Endothelial cell of umbilical vein (primary cell): ENCODE data around the gene LAMP5.

Experiments used
- EZH2 ChIP-seq: IDR thresholded peaks from 2 replicates; pipeline ENCODE4 v1.6.1; 2012; ENCODE audit warnings: borderline replicate concordance, low read depth, mild to moderate bottlenecking, moderate library complexity, low read length, inconsistent platforms; ENCODE audit not compliant: severe bottlenecking
- FOS ChIP-seq: IDR thresholded peaks from 2 replicates; pipeline ENCODE4 v1.6.1; 2011; ENCODE audit warnings: mild to moderate bottlenecking, low read length, moderate library complexity, borderline replicate concordance; ENCODE audit not compliant: insufficient read depth
- GATA2 ChIP-seq: IDR thresholded peaks from 2 replicates; pipeline ENCODE4 v1.7.0; 2011; ENCODE audit warnings: low read depth, mild to moderate bottlenecking, moderate library complexity, mixed read lengths, low read length; ENCODE audit not compliant: insufficient read length, insufficient read depth
- JUN ChIP-seq: IDR thresholded peaks from 2 replicates; pipeline ENCODE4 v1.6.1; 2011; ENCODE audit warnings: borderline replicate concordance, low read depth; ENCODE audit not compliant: insufficient read length, insufficient read depth
- MAX ChIP-seq: IDR thresholded peaks from 2 replicates; pipeline ENCODE4 v1.6.1; 2011; ENCODE audit not compliant: insufficient read depth, insufficient read length
- MYC ChIP-seq: IDR thresholded peaks from one replicate; pipeline ENCODE4 v1.6.1; 2011; ENCODE audit warnings: mild to moderate bottlenecking, low read depth, low read length
- POLR2A ChIP-seq: IDR thresholded peaks from 2 replicates; pipeline ENCODE4 v1.6.1; 2012; ENCODE audit warnings: low read depth, mild to moderate bottlenecking, control low read depth, low read length
- POLR2AphosphoS5 ChIP-seq: IDR thresholded peaks from 2 replicates; pipeline ENCODE4 v1.6.1; 2012; ENCODE audit warnings: low read depth, mild to moderate bottlenecking, control low read depth, low read length, moderate library complexity; ENCODE audit not compliant: insufficient read depth
- TF ChIP-seq, protein P1 (sequence below), 2 donors: IDR thresholded peaks; 1 replicate in 1 of 2; 2 replicates in 1 of 2; pipeline ENCODE4 v1.5.1; 2011; ENCODE audit warnings: low read length in 2 of 2, mild to moderate bottlenecking in 2 of 2, moderate library complexity in 2 of 2, control low read depth in 1 of 2, inconsistent platforms in 1 of 2, low read depth in 1 of 2; ENCODE audit not compliant: insufficient read depth in 1 of 2; ENCODE audit errors: extremely low read depth in 1 of 2

- TF ChIP-seq JUN (no peak), EZH2 (no peak), MAX (no peak), POLR2AphosphoS5 (no peak), FOS (no peak), POLR2A (no peak), MYC (no peak), GATA2 (no peak)
- TF ChIP-seq, protein P1, sequence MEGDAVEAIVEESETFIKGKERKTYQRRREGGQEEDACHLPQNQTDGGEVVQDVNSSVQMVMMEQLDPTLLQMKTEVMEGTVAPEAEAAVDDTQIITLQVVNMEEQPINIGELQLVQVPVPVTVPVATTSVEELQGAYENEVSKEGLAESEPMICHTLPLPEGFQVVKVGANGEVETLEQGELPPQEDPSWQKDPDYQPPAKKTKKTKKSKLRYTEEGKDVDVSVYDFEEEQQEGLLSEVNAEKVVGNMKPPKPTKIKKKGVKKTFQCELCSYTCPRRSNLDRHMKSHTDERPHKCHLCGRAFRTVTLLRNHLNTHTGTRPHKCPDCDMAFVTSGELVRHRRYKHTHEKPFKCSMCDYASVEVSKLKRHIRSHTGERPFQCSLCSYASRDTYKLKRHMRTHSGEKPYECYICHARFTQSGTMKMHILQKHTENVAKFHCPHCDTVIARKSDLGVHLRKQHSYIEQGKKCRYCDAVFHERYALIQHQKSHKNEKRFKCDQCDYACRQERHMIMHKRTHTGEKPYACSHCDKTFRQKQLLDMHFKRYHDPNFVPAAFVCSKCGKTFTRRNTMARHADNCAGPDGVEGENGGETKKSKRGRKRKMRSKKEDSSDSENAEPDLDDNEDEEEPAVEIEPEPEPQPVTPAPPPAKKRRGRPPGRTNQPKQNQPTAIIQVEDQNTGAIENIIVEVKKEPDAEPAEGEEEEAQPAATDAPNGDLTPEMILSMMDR (IDR thresholded peaks at IDR 0.05; ENCODE audit: extremely low read depth in 1 of 2, insufficient read depth in 1 of 2, low read depth in 1 of 2, low read length in 2 of 2) = no peak
These were observed 23.1 kb upstream of the LAMP5 start for GRCh38 chr20:9491324-9491723.
